KOPT-K1 (cell line): Measurements from ENCODE around the gene CACNG7.
"Not testable (repeated sequence)": the region's sequence is repeated elsewhere in the genome, so short reads cannot be mapped to it uniquely, and the experiment has no call there.

Experiments used
- H3K27ac ChIP-seq: fragments of 200-600 bp; sonication (generic); 2 replicates; pipeline ENCODE4 v1.5.1; 2016; ENCODE audit warnings: antibody characterized with exemption, mild to moderate bottlenecking, low read depth, low read length; ENCODE audit not compliant: poor library complexity, severe bottlenecking
- H3K36me3 ChIP-seq: fragments of 200-600 bp; sonication (generic); 2 replicates; pipeline ENCODE4 v1.5.1; 2017; ENCODE audit warnings: antibody characterized with exemption, mild to moderate bottlenecking, low read length, moderate library complexity; ENCODE audit not compliant: insufficient read depth
- H3K9me3 ChIP-seq: fragments of 200-600 bp; sonication (generic); 2 replicates; pipeline ENCODE4 v1.5.1; 2017; ENCODE audit warnings: antibody characterized with exemption, low read length, mild to moderate bottlenecking; ENCODE audit not compliant: insufficient read depth, poor library complexity, severe bottlenecking

Gene CACNG7

DNA sequence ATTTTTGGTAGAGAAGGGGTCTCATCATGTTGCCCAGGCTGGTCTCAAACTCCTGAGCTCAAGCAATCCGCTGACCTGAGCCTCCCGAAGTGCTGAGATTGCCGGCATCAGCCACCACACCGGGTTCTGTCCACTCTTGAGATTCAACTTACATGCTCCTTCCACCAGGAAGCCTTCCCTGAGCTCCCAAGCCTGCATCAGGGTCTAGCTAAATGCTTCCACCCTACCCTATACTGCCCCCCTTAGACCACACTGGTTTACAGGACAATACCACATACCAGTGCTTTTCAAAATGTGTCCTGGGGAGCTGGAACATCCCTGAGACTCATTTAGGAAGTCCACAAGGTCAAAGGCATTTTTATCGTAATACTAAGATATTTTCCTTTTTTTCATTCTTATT lies 38.5 kb downstream of the CACNG7 start:
- no peak overlapping the region for H3K27ac ChIP-seq
- no peaks in the 10 kb centered on the region for H3K36me3 ChIP-seq
- H3K9me3 ChIP-seq, result no peaks in the 10 kb centered on the region

DNA sequence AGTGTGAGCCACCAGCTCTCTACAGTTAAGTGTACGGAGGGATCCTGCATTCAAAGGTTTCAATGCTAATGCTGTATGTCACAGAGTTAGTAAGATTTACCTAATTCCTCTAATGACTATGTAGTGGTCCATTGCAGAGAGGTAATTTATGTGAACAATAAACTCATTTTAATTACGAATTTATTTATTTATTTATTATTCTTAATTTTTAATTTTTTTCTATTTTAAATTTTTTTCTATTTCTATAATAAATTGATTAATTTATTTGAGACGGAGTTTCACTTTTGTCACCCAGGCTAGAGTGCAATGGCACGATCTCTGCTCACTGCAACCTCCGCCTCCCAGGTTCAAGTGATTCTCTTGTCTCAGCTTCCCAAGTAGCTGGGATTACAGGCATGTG lies 39.5 kb downstream of the CACNG7 start:
- not testable (repeated sequence) for H3K9me3 ChIP-seq, H3K27ac ChIP-seq, H3K36me3 ChIP-seq

DNA sequence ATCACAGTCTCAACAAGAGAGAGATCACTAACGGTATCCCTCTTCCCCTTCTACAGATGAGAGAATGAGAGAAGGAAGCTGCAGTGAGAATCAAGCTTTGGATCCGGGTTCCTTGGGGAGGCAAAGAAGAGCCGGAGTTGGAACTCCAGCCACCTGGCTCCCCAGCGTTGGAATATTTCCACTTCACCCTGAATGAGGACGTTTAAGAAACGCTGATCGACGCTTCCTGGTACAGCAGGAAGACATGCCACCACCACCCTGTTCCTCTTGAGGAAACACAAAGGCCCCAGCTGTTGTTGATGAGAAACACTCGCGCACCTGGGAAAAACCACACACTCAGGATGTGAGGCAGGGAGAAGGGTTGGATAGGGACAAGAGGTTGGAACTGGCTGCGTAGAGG lies 42.4 kb downstream of the CACNG7 start:
- Histone ChIP-seq H3K27ac (no peak overlapping the region), H3K9me3 (no peaks in the 10 kb centered on the region), H3K36me3 (no peaks in the 10 kb centered on the region)

DNA sequence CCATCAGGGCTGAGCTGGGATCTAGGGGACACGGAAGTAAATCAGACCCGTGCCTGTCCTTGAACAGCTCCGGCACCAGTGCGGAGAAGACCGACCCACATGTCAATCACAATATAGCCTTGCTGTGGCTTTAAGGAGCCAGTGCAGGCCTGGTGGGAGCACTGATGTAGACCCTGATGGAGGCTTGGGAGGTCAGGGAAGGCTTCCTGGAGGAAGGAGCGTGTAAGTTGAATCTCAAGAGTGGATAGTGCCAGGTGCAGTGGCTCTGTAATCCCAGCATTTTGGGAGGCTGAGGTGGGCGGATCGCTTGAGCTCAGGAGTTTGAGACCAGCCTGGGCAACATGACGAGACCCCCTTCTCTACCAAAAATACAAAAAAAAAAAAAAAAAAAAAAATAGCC lies 42.9 kb downstream of the CACNG7 start:
- H3K36me3 ChIP-seq, result no peaks in the 10 kb centered on the region
- H3K27ac ChIP-seq, result no peak overlapping the region
- H3K9me3 ChIP-seq, result no peaks in the 10 kb centered on the region

DNA sequence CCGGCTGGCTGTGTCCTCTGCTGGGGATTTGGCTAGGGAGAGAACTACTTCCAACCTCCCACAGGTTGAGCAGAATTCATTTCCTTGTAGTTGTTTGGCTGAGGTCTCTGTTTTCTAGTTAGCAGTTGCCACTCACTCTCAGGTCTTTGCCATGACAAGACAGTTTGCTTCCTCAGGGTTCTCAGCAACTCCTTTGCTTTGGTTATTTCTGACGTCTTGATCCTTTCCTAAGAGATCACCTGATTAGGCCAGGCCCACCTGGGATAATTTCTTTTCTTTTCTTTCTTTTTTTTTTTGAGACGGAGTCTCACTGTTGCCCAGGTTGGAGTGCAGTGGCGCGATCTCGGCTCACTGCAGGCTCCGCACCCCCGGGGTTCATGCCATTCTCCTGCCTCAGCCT lies 44.3 kb downstream of the CACNG7 start:
- Histone ChIP-seq H3K36me3 (no peaks in the 10 kb centered on the region), H3K27ac (no peak overlapping the region), H3K9me3 (no peaks in the 10 kb centered on the region)

DNA sequence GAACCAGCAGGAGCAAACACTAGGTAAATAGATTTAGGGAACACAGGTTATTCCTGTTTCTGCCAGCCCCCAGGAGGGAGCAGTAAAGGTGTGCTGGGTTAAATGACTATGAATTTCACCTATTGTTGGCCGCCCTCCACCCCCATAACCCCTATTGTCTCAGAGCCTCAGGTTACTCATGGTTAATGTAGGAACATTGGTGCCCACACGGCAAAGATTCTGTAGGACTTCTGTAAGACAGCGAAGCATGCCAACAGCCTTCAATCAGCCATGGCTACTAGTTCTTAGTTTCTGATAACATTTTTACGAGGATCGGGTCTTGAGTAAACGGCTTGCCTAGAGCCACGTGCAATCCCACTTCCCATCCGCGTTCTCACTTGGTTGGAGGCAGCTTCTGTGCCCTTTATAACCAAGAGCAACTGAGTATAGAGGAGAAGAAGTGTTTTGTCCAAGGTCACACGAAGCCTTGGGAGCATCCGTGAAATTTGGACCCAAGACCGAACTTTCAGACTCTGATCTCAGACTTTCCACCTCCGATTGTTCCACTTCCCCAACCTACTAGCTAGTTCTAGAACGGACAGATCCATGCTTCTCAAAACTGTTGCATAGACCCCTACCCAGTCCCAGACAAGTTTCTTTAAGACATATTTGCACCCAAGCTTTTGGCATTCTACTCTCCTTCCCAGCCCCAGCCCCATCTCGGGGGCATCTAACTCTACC lies 48.5 kb downstream of the CACNG7 start:
- Histone ChIP-seq H3K27ac (no peak overlapping the region), H3K9me3 (no peaks in the 10 kb centered on the region), H3K36me3 (no peaks in the 10 kb centered on the region)

DNA sequence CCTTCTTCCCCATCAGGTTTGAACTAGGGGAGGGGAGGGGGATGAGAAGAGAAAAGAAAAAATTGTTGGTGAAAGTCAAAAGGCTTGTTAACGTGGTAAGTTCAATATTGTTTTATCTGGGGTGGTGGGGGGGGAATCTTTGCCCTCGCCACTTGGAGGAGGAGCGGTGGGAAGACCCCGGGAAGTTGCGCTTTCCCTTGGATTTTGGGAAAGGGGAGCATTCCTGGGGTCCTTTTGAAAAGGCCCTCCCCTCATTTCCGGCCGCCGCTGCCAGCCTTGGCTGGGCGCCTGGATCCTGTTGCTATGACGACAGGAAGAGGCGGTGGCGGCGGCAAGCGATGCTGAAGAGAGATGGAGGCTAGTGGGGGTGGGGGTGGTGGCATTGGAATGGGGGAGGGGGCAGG lies 49.1 kb downstream of the CACNG7 start:
- H3K36me3 ChIP-seq, result no peaks in the 10 kb centered on the region
- H3K9me3 ChIP-seq, result no peaks in the 10 kb centered on the region
- no peak overlapping the region for H3K27ac ChIP-seq

DNA sequence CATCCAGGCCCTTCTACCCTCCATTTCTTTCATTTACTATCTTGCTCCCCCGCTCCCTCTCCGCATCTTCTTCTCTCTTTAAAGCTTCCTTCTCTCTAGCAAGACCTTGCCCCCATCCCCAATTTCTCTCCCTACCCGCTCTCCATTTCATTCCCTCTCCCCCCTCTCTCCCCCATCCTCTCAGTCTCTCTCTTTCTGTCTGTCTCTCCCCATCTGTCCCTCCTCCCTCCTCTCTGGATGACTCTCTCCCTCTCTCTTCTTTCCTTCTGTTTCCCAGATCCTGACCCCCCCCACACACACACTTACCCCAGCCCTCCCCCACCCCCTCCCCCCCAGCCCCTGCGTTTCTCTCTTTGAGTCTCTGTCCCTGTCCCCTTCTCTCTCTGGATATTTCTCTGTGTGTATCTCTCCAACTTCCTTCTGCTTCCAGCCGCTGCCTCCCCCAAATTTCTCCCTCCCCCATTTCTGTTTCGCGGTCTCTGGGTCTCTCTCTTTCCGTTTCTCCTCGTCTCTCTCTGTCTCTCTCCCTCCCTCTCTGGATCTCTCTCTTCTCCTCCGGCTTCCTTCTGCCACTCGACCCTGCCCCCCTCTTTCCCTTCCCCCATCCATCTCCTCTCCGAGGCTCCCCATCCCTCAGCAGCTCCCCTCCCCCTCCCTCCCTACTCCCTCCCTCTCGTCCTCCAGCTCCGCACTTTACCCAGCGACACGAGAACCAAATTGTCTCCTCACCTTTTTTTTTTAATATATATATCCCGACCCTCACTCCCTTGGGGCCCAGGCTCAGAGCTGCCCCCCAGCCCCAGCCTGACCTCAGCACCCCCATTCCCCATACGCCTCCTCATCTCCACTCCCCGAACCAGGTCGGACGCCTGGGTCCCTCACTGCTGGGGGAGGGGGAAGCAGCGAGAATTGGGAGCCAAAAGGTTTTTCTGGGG lies 50.0 kb downstream of the CACNG7 start:
- H3K27ac ChIP-seq, result no peak overlapping the region
- H3K9me3 ChIP-seq, result no peaks in the 10 kb centered on the region
- H3K36me3 ChIP-seq, result no peaks in the 10 kb centered on the region

DNA sequence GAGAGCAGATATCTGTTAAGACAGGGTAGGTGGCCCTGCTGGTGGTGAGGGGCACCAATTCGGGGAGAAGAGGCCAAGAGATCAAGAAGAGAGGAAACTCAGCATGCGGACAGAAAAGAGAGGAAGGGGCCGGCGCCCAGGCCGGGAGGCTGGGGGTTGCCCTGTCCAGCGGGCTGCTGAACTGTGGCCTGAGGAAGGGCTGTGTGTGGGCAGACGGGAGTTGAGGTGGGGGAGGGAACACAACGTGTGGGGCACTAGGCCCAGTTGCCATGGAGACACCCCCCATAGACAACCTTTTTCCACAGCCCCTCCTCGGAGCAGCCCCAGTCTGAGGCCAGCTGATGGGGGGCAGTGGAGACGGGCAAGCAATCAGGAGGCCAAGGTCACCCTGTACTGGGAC lies 51.1 kb downstream of the CACNG7 start:
- Histone ChIP-seq H3K27ac (no peak overlapping the region), H3K9me3 (no peaks in the 10 kb centered on the region), H3K36me3 (no peaks in the 10 kb centered on the region)

DNA sequence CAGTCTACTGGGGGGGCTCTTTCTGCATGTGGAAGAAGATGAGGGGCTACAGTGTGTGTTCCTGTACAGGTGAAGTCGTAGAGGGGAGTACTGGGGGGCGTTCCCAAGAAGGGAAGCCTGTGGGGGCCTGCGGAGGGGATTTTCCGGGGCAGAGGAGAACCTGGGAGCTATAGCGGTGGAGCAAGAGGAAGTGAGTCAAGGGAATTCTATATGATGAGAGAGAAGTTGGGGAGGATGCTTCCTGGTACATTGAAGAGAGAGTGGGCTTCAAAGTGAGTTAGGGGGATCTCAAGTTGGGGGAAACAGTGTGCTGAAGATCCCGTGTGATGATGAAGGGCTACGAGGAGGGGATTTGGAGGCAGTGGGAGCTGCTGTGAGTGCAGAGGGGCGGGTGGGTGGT lies 51.8 kb downstream of the CACNG7 start:
- Histone ChIP-seq H3K36me3 (no peaks in the 10 kb centered on the region), H3K9me3 (no peaks in the 10 kb centered on the region), H3K27ac (no peak overlapping the region)

DNA sequence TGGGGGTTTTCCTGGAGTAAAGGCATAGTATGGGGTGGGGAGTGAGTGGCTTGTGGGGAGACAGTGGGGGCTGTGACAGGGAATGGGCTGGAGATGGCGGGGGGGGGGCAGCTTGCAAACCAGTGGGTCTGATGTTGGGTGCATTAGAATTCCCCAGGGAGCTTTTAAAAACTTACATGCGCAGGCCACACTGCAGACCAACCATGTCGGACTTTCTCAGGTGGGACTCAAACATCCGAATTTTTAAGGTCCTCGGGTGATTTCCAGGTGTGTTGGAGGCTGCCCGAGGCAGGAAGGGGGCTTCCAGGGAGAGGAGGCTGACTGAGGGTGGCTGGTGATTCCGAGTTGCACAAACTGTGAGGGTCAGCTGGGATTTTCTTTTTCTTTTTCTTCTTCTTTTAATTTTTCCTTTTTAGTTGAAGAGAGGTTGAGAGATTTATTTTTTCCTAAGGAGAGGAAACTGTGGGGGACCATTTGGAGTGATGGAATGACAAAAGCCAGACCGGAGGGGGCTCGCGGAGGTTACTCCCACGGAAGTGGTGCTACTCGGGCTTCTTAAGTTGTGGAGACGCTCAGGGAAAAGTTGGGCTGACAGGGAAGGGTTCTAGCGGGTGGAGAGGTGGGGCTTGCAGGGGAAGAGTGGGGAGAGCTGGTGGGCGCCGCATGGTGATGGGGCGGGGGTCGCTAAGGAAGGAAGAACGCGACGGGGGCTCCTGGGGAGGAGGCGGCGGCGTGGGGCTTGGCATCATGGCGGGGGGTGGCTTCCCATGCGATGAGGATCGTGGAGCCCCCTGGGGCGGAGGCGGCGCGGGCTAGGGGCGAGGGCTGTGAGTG lies 52.7 kb downstream of the CACNG7 start:
- no peaks in the 10 kb centered on the region for H3K9me3 ChIP-seq
- H3K27ac ChIP-seq, result no peak overlapping the region
- H3K36me3 ChIP-seq, result no peaks in the 10 kb centered on the region

DNA sequence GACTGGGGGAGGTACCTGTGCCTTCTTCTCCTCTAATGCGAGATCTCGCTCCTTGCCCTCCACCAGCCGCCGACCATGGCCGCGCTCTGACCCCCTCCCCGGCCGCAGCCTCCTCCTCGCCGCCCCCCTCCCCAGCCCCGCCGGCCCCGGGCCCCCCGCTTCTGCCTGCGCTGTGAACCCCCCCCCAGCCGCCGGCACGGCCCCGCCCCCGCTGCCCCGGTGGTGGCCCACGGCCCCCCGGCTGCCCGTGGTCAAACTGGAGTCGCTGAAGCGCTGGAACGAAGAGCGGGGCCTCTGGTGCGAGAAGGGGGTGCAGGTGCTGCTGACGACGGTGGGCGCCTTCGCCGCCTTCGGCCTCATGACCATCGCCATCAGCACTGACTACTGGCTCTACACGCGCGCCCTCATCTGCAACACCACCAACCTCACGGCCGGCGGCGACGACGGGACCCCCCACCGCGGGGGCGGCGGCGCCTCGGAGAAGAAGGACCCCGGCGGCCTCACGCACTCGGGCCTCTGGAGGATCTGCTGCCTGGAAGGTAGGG lies 53.9 kb downstream of the CACNG7 start, which contains the start of gene CACNG8:
Gene CACNG8, plus strand, starts transcription at position 51 of the 545 bp plus-strand sequence.
- Histone ChIP-seq H3K36me3 (no peaks in the 10 kb centered on the region), H3K27ac (no peak within 1 kb of the TSS), H3K9me3 (no peaks in the 10 kb centered on the region)

DNA sequence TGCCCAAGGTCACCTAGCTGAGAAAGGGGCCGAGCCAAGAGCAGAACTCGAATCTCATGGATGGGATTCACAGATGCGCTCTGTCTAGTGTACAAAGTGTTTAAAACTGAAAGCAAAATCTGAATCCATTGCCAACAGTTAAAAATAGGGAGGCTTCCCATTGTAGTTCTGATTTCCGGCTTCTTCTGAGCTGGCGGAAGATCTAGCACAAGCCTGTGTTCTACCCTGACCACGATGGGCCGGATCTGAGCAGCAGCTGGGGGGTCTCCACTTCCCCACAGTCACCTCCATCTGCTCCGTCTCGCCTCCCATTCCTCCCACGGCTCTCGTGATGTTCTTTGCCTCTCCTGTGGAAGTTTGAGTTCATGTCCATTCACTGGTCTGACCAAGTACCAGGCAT lies 56.0 kb downstream of the CACNG7 start:
- Histone ChIP-seq H3K36me3 (no peaks in the 10 kb centered on the region), H3K27ac (no peak overlapping the region), H3K9me3 (no peaks in the 10 kb centered on the region)

DNA sequence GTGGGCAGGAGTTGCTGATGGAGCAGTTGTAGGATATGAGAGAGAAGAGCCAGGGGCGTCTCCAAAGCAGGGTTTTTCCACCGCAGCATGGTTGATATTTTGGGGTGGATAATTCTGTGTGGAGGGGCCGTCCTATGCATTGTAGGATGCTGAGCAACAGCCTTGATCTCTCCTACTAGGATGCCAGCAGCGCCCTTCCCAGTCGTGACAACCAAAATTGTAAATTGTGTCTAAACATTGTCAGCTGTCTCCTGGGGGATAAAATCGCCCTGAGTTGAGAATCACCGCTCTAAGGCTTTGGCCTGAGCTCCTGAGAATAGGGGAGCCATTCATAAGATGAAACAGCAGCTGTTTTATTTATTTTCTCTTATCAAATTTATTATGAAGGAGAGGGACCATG lies 57.9 kb downstream of the CACNG7 start:
- Histone ChIP-seq H3K9me3 (no peaks in the 10 kb centered on the region), H3K27ac (no peak overlapping the region), H3K36me3 (no peaks in the 10 kb centered on the region)

DNA sequence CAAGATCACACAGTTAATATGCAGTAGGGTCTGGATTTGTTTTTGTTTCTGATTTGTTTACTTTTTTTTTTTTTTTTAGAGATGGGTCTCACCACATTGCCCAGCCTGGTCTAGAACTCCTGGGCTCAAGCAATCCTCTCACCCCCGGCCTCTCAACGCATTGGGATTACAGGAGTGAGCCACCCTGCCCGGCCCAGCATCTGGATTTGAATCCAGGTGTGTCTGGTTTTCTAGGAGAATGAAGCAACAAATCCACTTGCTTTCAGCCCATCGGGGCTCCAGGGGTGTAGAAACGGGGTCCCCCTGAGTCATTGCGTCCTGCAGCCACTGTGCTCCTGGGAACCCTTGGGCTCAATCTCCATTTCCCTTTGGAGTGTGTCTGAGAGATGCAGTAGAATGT lies 60.3 kb downstream of the CACNG7 start:
- Histone ChIP-seq H3K9me3 (no peaks in the 10 kb centered on the region), H3K36me3 (no peaks in the 10 kb centered on the region), H3K27ac (no peak overlapping the region)
